Measurements from ENCODE around the gene DUOX1.

The DUOX1 gene

GRCh38 chr15:45143946-45144345 is 14.2 kb downstream of the DUOX1 start:
- DNase-seq (ENCODE audit: low spot score) = no peak

- no peak for DNase-seq (ENCODE audit: low spot score)
Observed at GRCh38 chr15:45144775-45145174, 15.0 kb downstream of the DUOX1 start.

GRCh38 chr15:45146405-45146804 is 16.6 kb downstream of the DUOX1 start:
- no peak for DNase-seq (ENCODE audit: low spot score)

- no peak for DNase-seq (ENCODE audit: low spot score)
Observed at GRCh38 chr15:45147606-45148005, 17.8 kb downstream of the DUOX1 start.

GRCh38 chr15:45148076-45149059 is 18.6 kb downstream of the DUOX1 start:
- no peak for DNase-seq (ENCODE audit: low spot score)

GRCh38 chr15:45149060-45149459 is 19.3 kb downstream of the DUOX1 start:
- DNase-seq (ENCODE audit: low spot score) = no peak

GRCh38 chr15:45150481-45150880 is 20.7 kb downstream of the DUOX1 start:
- no peak for DNase-seq (ENCODE audit: low spot score)

GRCh38 chr15:45150997-45151396 is 21.2 kb downstream of the DUOX1 start:
- no peak for DNase-seq (ENCODE audit: low spot score)

GRCh38 chr15:45151998-45152828 is 22.4 kb downstream of the DUOX1 start:
- DNase-seq (ENCODE audit: low spot score) = no peak

- no peak for DNase-seq (ENCODE audit: low spot score)
Observed at GRCh38 chr15:45155739-45156138, 25.9 kb downstream of the DUOX1 start.

GRCh38 chr15:45156744-45157455 is 27.1 kb downstream of the DUOX1 start:
- no peak for DNase-seq (ENCODE audit: low spot score)

GRCh38 chr15:45157974-45158373 is 28.2 kb downstream of the DUOX1 start:
- no peak for DNase-seq (ENCODE audit: low spot score)

- DNase-seq (ENCODE audit: low spot score) = no peak
Observed at GRCh38 chr15:45161666-45162065, 31.9 kb downstream of the DUOX1 start.

- DNase-seq (ENCODE audit: low spot score) = peak; percentile 86
Observed at GRCh38 chr15:45162771-45163507, 33.1 kb downstream of the DUOX1 start.

- DNase-seq (ENCODE audit: low spot score) = no peak
Observed at GRCh38 chr15:45163508-45163856, 33.7 kb downstream of the DUOX1 start.

GRCh38 chr15:45164914-45165313 is 35.1 kb downstream of the DUOX1 start:
- no peak for DNase-seq (ENCODE audit: low spot score)

GRCh38 chr15:45165536-45165935 is 35.7 kb downstream of the DUOX1 start:
- no peak for DNase-seq (ENCODE audit: low spot score)

GRCh38 chr15:45166834-45167630 is 37.2 kb downstream of the DUOX1 start:
- DNase-seq (ENCODE audit: low spot score) = peak; percentile 91

GRCh38 chr15:45167631-45168205 is 37.9 kb downstream of the DUOX1 start:
- DNase-seq (ENCODE audit: low spot score) = no peak

GRCh38 chr15:45168286-45168685 is 38.5 kb downstream of the DUOX1 start:
- DNase-seq (ENCODE audit: low spot score) = no peak
